Measurements from ENCODE around the gene FAM200A. TPM values are rescaled to one million over a fixed set of nuclear protein-coding genes. Genes with fewer than 3 reads are reported as not detected.
A peak's percentile ranks its signal among the peaks of the same experiment; 100 is the strongest.

Gene FAM200A
- total and polyA plus RNA-seq, 2 of the 13 experiments (the other 11 are each of a cell fraction or from before 2014, with no cell fraction given), result 4.7 to 6.3 TPM

GRCh38 chr7:99499721-99500636 lies 51.9 kb downstream of the FAM200A start, which contains the start of gene ZNF394 (continued):
- TF ChIP-seq E2F2 (CRISPR knock-in tag; IDR thresholded peaks at IDR 0.05; ENCODE audit: borderline replicate concordance), result no peak
- TF ChIP-seq BHLHE40 (IDR thresholded peaks at IDR 0.05; ENCODE audit: low read length), result peak; percentile 63
- TF ChIP-seq SOX13 (IDR thresholded peaks at IDR 0.05), result no peak
- TF ChIP-seq SOX13 (CRISPR knock-in tag; conservative IDR thresholded peaks at IDR 0.05 in 1 of 2, IDR thresholded peaks at IDR 0.05 in 1 of 2), result 0 out of 4 replicates have a peak, but pooled peaks of 1 of the 2 experiments have one; percentile 22
- TF ChIP-seq GATAD2A (CRISPR knock-in tag; IDR thresholded peaks at IDR 0.05), result peak; percentile 44; the same call in 1 of the 2 replicates
- TF ChIP-seq SAP130 (CRISPR knock-in tag; IDR thresholded peaks at IDR 0.05; ENCODE audit: low read depth), result peak; percentile 98
- TF ChIP-seq ZSCAN9 (CRISPR knock-in tag; IDR thresholded peaks at IDR 0.05; ENCODE audit: borderline replicate concordance), result 0 out of 2 replicates have a peak, but pooled peaks have one; percentile 34
- TF ChIP-seq ZNF773 (CRISPR knock-in tag; IDR thresholded peaks at IDR 0.05; ENCODE audit: borderline replicate concordance), result no peak
- no peak; the same call in 1 of the 2 replicates for TF ChIP-seq NR2F2 (IDR thresholded peaks at IDR 0.05; ENCODE audit: borderline replicate concordance, low read depth)
- peak; percentile 71 for TF ChIP-seq NFYC (CRISPR knock-in tag; IDR thresholded peaks at IDR 0.05)
- TF ChIP-seq ESRRA (CRISPR knock-in tag; IDR thresholded peaks at IDR 0.05; ENCODE audit: low read depth), result no peak
- peak; percentile 80; the same call in 1 of the 2 replicates for TF ChIP-seq ARHGAP35 (CRISPR knock-in tag; IDR thresholded peaks at IDR 0.05; ENCODE audit: borderline replicate concordance)
- peak; percentile 35; the same call in 1 of the 2 replicates for TF ChIP-seq ZIK1 (CRISPR knock-in tag; IDR thresholded peaks at IDR 0.05; ENCODE audit: borderline replicate concordance, low read depth)
- peak; percentile 61; the same call in 1 of the 2 replicates for TF ChIP-seq RXRB (CRISPR knock-in tag; IDR thresholded peaks at IDR 0.05; ENCODE audit: borderline replicate concordance)
- peak; percentile 54 for TF ChIP-seq ZGPAT (CRISPR knock-in tag; IDR thresholded peaks at IDR 0.05)
- TF ChIP-seq ATAD3A (CRISPR knock-in tag; IDR thresholded peaks at IDR 0.05), result no peak; the same call in 1 of the 2 replicates
- TF ChIP-seq ZNF280B (CRISPR knock-in tag; IDR thresholded peaks at IDR 0.05; ENCODE audit: borderline replicate concordance), result no peak; the same call in none of the 2 replicates
- peak; percentile 97 for TF ChIP-seq IRF2 (CRISPR knock-in tag; IDR thresholded peaks at IDR 0.05)
- no peak for TF ChIP-seq KLF13 (CRISPR knock-in tag; IDR thresholded peaks at IDR 0.05)
- TF ChIP-seq HOXA9 (CRISPR knock-in tag; IDR thresholded peaks at IDR 0.05; ENCODE audit: borderline replicate concordance), result no peak
- 0 out of 2 replicates have a peak, but pooled peaks have one; percentile 17 for TF ChIP-seq WIZ (CRISPR knock-in tag; IDR thresholded peaks at IDR 0.05)
- no peak; the same call in 1 of the 2 replicates for TF ChIP-seq ZFP36L2 (CRISPR knock-in tag; IDR thresholded peaks at IDR 0.05)
- peak; percentile 68 for TF ChIP-seq HCFC1 (IDR thresholded peaks at IDR 0.05; ENCODE audit: low read depth, low read length)
- no peak for TF ChIP-seq BRCA1 (CRISPR knock-in tag; IDR thresholded peaks at IDR 0.05)
- TF ChIP-seq ZNF263 (CRISPR knock-in tag; IDR thresholded peaks at IDR 0.05), result no peak; the same call in 1 of the 2 replicates
- no peak for TF ChIP-seq NFIC (IDR thresholded peaks at IDR 0.05; ENCODE audit: low read length)
- peak; percentile 93 for TF ChIP-seq ZFX (CRISPR knock-in tag; IDR thresholded peaks at IDR 0.05; ENCODE audit: low read depth)
- no peak for TF ChIP-seq ZNF7 (CRISPR knock-in tag; IDR thresholded peaks at IDR 0.05)

Data from HepG2 (cell line).